Tibial artery (tissue), 4 donors: ENCODE measurements around the gene DCST1.

ENCODE experiments used
- DNase-seq, 2 donors: peaks; one replicate each; pipeline ENCODE4 v3.0.0-alpha.2; 2019
- H3K27ac ChIP-seq, 2 donors: fragments of 200-600 bp; sonication (generic) in 1 of 2; 1 replicate in 1 of 2; 2 replicates in 1 of 2; pipeline ENCODE4 v1.5.1; 2018 to 2019; ENCODE audit warnings: mild to moderate bottlenecking in 1 of 2
- H3K27me3 ChIP-seq, 2 donors: fragments of 200-600 bp; sonication (generic) in 1 of 2; one replicate each; pipeline versions ENCODE4 v1.5.1 to v1.6.0; 2016 to 2019
- H3K36me3 ChIP-seq, 3 donors: fragments of 200-600 bp; sonication (generic) in 2 of 3; one replicate each; pipeline ENCODE4 v1.5.1; 2016 to 2019; ENCODE audit warnings: mild to moderate bottlenecking in 2 of 3
- H3K4me1 ChIP-seq, 4 donors: fragments of 200-600 bp; sonication (generic) in 2 of 4; 1 replicate in 3 of 4; 2 replicates in 1 of 4; pipeline ENCODE4 v1.5.1; 2016 to 2019
- H3K4me3 ChIP-seq, 2 donors: fragments of 200-600 bp; sonication (generic) in 1 of 2; 1 replicate in 1 of 2; 2 replicates in 1 of 2; pipeline ENCODE4 v1.5.1; 2018 to 2019; ENCODE audit warnings: mild to moderate bottlenecking in 2 of 2
- H3K9me3 ChIP-seq, 3 donors: fragments of 200-600 bp; sonication (generic) in 1 of 3; one replicate each; pipeline ENCODE4 v1.5.1; 2016 to 2019
- CTCF ChIP-seq, 2 experiments: fragments of 200-600 bp in 1 of 2; fragments of 450-650 bp in 1 of 2; IDR thresholded peaks; one replicate each; pipeline ENCODE4 v1.5.1; 2017 to 2019; ENCODE audit warnings: antibody characterized with exemption in 2 of 2, mild to moderate bottlenecking in 1 of 2, moderate library complexity in 1 of 2
- intact Hi-C: fragments of 100-400 bp; cut with DNase I; formaldehyde crosslinking; loops from one replicate; pipeline ENCODE4 v1.15.0; 2023; ENCODE audit warnings: low total_unique reads

The DCST1 gene

DNA sequence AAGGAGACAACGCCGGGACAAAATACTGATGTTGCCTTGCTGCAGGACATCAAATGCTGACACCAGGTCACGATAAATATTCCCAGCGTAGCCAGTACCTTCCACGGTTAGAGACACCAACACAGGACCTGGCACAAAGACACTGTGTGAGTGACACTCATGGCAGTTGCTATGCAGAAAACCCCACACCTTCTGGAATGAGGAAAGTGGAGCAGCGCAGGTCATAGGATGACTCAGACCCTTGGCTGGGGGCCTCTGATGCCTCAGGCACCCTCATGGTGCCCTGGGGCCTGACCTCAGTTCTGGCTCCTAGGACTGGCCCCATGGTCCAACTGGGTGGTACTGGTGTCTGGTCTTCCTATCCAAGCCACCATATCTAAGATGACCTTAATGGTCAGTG, 7.0 kb upstream of the DCST1 start:
- Histone ChIP-seq H3K9me3 (no peaks in the 10 kb centered on the region), H3K36me3 (no peaks in the 10 kb centered on the region), H3K27me3 (no peaks in the 10 kb centered on the region), H3K27ac (no peak overlapping the region), H3K4me3 (no peak overlapping the region), H3K4me1 (no peaks in the 10 kb centered on the region)
- no peak for TF ChIP-seq CTCF (IDR thresholded peaks at IDR 0.05)
- no peak for DNase-seq
- intact Hi-C loops: no loop called here

DNA sequence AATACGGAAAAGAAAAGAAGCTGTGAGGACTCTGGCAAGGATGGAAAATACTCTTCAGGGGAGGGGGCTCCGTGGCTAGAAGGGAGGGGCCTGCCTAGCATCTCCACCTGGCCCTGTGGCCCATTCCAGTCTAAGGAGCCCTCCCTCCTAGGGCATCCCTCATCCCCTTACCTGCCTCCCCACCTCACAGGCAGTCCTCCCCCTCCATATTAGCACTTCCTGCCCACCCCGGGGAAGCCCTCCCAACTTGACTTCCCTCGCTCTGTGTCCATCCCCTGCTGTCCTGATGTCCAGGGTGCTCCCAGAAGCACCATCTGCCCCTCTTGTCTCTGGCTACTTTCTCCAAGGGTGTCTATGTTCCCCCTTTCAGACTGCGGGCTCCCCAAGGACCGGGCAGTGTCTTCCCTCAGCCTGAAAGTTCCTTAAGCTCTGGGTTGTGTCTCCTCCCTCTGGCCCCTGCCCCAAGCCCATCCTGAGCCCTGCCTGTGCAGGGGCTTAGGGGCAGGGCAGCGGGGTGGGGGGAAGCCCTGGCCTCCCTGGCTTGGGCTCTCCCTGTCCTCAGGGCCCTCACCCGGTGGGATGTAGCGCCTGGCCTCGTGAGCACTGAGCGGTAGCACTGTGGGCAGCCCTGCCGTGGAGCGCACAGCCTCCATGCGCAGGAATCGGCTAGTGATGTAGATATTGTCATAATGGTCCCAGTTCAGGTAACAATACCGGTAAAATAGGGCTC, 3.9 kb upstream of the DCST1 start:
- no peaks in the 10 kb centered on the region for H3K36me3 ChIP-seq
- intact Hi-C loops: no loop called here
- no peaks in the 10 kb centered on the region for H3K4me1 ChIP-seq
- no peak for DNase-seq
- H3K9me3 ChIP-seq: no peaks in the 10 kb centered on the region
- no peak for TF ChIP-seq CTCF (IDR thresholded peaks at IDR 0.05)
- no peak overlapping the region for H3K4me3 ChIP-seq
- no peaks in the 10 kb centered on the region for H3K27me3 ChIP-seq
- H3K27ac ChIP-seq: no peak overlapping the region

DNA sequence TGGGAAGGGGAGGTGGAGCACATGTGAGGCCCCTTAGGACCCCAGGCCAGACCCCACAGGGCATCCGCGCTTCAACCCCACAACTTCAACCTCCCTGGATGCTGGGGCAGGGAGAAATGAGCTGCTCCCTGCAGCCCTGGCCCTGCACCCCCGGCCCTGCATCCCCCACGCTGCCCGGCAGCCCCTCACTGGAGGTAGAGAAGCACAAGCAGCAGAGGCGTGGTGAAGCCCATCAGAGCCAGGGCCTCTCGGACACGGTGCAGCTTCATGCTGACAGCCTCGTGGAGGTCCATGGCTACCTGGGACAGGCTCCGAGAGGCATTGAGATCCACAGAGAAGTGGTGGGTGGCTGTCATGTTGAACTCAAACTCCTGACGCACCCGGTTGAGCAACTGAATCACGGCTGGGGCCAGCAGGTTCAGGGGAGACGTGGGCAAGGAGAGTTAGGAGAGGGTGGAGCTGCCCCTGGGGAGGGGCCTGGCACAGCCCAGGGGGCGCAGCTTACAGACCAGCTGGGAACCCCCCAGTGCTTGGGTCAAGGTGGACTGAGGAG, 3.3 kb upstream of the DCST1 start:
- no peaks in the 10 kb centered on the region for H3K36me3 ChIP-seq
- TF ChIP-seq CTCF (IDR thresholded peaks at IDR 0.05): no peak
- H3K4me3 ChIP-seq: no peak overlapping the region
- no peak for DNase-seq
- no peaks in the 10 kb centered on the region for H3K27me3 ChIP-seq
- H3K27ac ChIP-seq: no peak overlapping the region
- H3K4me1 ChIP-seq: no peaks in the 10 kb centered on the region
- H3K9me3 ChIP-seq: no peaks in the 10 kb centered on the region
- intact Hi-C loops: no loop called here

DNA sequence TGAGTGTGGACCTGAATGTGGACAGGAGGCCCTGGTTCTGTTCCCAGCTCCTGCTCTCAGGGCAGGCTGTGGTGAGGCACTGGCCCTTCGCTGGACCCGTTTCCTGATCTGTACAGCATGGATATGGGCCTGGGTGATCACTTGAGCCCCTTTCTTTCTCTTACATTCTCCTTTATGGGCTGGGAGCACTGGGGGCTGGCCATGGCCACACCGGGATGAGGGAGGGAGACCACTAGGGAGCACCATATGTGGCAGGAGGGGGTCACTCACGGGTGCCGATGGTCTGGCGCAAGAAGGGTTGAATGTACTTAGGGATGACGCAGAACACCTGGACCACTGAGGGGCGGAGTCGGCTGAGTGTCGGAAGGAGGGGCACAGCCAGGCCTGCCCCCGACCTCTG, 2.7 kb upstream of the DCST1 start:
- H3K9me3 ChIP-seq: no peaks in the 10 kb centered on the region
- DNase-seq: no peak
- intact Hi-C loops: no loop called here
- no peaks in the 10 kb centered on the region for H3K36me3 ChIP-seq
- no peaks in the 10 kb centered on the region for H3K4me1 ChIP-seq
- no peak overlapping the region for H3K4me3 ChIP-seq
- no peak overlapping the region for H3K27ac ChIP-seq
- H3K27me3 ChIP-seq: no peaks in the 10 kb centered on the region
- TF ChIP-seq CTCF (IDR thresholded peaks at IDR 0.05): no peak

DNA sequence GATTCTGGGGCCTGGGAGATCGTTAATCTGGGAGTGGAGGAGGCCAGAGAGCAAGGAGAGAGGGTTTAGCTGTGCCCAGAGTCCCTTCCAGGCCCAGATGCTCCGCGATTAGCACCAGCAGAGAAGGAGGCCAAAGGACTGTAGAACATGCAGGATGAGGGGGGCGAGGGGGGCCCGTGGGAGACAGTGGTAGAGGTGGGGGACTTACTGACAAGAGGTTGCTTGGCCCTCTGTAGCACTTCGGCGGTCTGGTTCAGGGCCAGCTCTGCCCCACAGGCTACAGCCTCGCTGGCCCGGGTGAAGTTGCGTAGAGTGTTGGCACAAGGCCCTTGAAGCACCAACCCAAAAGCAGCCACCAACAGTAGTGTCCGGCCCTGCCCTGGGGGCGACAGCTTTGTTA, 738 bp upstream of the DCST1 start:
- intact Hi-C loops: no loop called here
- no peaks in the 10 kb centered on the region for H3K4me1 ChIP-seq
- TF ChIP-seq CTCF (IDR thresholded peaks at IDR 0.05): no peak
- no peaks in the 10 kb centered on the region for H3K27me3 ChIP-seq
- H3K4me3 ChIP-seq: no peak overlapping the region
- DNase-seq: no peak
- no peak overlapping the region for H3K27ac ChIP-seq
- H3K9me3 ChIP-seq: no peaks in the 10 kb centered on the region
- no peaks in the 10 kb centered on the region for H3K36me3 ChIP-seq
